ENCODE measurements around the gene SLFNL1. TPM values are rescaled to one million over a fixed set of nuclear protein-coding genes. Genes with fewer than 3 reads are reported as not detected.

Gene SLFNL1
- total and polyA plus RNA-seq, 4 donors = 0.02 to 0.68 (median 0.38) TPM

DNA sequence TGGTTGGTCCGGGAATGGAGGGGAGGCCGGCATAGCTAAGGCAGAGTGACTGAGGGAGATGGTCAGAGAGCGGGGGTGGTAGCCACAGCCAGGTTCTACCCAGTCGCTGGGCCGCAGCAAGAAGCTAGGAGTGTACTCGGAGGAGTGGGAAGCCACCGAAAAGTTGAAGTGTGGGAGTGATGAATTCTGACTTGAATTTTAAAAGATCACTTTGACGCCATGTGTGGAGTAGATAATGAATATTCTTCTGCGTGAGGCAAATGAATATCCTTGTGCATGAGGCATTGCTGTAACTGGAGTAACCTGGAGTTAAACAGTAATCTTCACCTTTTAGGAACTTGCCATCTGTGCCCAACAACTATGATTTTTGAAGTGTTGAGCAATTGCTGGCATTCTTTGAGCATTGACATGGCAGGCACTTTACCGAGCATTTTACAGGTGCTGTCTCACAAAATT lies 35.2 kb downstream of the SLFNL1 start:
- WGBS = 77% methylated on average over 10 of the region's 10 CpGs
- no peak for DNase-seq (ENCODE audit: low spot score)

More for the DNA sequence above, 35.2 kb downstream of the SLFNL1 start:
- peak overlapping the region in 1 of 3 donors; percentile 7 for H3K4me3 ChIP-seq (ENCODE audit: low read depth in 1 of 3, low read length in 3 of 3)
- H3K4me1 ChIP-seq (ENCODE audit: control insufficient read depth in 4 of 4, insufficient read depth in 4 of 4, low read length in 3 of 4) = peaks cover 15 to 58% (median 42%) of the 10 kb centered on the region in 4 donors
- no peaks in the 10 kb centered on the region for H3K9me3 ChIP-seq (ENCODE audit: control insufficient read depth in 4 of 4, low read length in 3 of 4)
- no peak for TF ChIP-seq NR2F2 (IDR thresholded peaks at IDR 0.05)
- TF ChIP-seq SP1 (IDR thresholded peaks at IDR 0.05) = peak; percentile 33
- TF ChIP-seq HNF4G (IDR thresholded peaks at IDR 0.05) = no peak
- no peak for TF ChIP-seq EGR1 (IDR thresholded peaks at IDR 0.05; ENCODE audit: low read depth in 2 of 2)
- no peak for TF ChIP-seq GABPA (IDR thresholded peaks at IDR 0.05 in 1 of 2, conservative IDR thresholded peaks at IDR 0.05 in 1 of 2)
- TF ChIP-seq, protein P1, sequence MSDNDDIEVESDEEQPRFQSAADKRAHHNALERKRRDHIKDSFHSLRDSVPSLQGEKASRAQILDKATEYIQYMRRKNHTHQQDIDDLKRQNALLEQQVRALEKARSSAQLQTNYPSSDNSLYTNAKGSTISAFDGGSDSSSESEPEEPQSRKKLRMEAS (IDR thresholded peaks at IDR 0.05) = peak; percentile 30
- peak; percentile 45 to 53 for TF ChIP-seq HNF4A (conservative IDR thresholded peaks at IDR 0.05)
- TF ChIP-seq FOXA2 (IDR thresholded peaks at IDR 0.05) = no peak
- no peak for TF ChIP-seq FOXA1 (IDR thresholded peaks at IDR 0.05)
- TF ChIP-seq RXRA (IDR thresholded peaks at IDR 0.05) = peak; percentile 69 to 79
- TF ChIP-seq, protein P2, sequence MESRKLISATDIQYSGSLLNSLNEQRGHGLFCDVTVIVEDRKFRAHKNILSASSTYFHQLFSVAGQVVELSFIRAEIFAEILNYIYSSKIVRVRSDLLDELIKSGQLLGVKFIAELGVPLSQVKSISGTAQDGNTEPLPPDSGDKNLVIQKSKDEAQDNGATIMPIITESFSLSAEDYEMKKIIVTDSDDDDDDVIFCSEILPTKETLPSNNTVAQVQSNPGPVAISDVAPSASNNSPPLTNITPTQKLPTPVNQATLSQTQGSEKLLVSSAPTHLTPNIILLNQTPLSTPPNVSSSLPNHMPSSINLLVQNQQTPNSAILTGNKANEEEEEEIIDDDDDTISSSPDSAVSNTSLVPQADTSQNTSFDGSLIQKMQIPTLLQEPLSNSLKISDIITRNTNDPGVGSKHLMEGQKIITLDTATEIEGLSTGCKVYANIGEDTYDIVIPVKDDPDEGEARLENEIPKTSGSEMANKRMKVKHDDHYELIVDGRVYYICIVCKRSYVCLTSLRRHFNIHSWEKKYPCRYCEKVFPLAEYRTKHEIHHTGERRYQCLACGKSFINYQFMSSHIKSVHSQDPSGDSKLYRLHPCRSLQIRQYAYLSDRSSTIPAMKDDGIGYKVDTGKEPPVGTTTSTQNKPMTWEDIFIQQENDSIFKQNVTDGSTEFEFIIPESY (IDR thresholded peaks at IDR 0.05) = no peak
- peak in 1 of 2 donors; percentile 21 for TF ChIP-seq JUND (IDR thresholded peaks at IDR 0.05)
- TF ChIP-seq YY1 (IDR thresholded peaks at IDR 0.05) = peak; percentile 38
- TF ChIP-seq, protein P3, sequence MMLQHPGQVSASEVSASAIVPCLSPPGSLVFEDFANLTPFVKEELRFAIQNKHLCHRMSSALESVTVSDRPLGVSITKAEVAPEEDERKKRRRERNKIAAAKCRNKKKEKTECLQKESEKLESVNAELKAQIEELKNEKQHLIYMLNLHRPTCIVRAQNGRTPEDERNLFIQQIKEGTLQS (IDR thresholded peaks at IDR 0.05) = no peak
- TF ChIP-seq RAD21 (IDR thresholded peaks at IDR 0.05) = peak in 1 of 2 donors; percentile 28
- TF ChIP-seq, protein P4, sequence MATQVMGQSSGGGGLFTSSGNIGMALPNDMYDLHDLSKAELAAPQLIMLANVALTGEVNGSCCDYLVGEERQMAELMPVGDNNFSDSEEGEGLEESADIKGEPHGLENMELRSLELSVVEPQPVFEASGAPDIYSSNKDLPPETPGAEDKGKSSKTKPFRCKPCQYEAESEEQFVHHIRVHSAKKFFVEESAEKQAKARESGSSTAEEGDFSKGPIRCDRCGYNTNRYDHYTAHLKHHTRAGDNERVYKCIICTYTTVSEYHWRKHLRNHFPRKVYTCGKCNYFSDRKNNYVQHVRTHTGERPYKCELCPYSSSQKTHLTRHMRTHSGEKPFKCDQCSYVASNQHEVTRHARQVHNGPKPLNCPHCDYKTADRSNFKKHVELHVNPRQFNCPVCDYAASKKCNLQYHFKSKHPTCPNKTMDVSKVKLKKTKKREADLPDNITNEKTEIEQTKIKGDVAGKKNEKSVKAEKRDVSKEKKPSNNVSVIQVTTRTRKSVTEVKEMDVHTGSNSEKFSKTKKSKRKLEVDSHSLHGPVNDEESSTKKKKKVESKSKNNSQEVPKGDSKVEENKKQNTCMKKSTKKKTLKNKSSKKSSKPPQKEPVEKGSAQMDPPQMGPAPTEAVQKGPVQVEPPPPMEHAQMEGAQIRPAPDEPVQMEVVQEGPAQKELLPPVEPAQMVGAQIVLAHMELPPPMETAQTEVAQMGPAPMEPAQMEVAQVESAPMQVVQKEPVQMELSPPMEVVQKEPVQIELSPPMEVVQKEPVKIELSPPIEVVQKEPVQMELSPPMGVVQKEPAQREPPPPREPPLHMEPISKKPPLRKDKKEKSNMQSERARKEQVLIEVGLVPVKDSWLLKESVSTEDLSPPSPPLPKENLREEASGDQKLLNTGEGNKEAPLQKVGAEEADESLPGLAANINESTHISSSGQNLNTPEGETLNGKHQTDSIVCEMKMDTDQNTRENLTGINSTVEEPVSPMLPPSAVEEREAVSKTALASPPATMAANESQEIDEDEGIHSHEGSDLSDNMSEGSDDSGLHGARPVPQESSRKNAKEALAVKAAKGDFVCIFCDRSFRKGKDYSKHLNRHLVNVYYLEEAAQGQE (IDR thresholded peaks at IDR 0.05) = no peak
- TF ChIP-seq TAF1 (conservative IDR thresholded peaks at IDR 0.05) = no peak
- TF ChIP-seq, protein P5, sequence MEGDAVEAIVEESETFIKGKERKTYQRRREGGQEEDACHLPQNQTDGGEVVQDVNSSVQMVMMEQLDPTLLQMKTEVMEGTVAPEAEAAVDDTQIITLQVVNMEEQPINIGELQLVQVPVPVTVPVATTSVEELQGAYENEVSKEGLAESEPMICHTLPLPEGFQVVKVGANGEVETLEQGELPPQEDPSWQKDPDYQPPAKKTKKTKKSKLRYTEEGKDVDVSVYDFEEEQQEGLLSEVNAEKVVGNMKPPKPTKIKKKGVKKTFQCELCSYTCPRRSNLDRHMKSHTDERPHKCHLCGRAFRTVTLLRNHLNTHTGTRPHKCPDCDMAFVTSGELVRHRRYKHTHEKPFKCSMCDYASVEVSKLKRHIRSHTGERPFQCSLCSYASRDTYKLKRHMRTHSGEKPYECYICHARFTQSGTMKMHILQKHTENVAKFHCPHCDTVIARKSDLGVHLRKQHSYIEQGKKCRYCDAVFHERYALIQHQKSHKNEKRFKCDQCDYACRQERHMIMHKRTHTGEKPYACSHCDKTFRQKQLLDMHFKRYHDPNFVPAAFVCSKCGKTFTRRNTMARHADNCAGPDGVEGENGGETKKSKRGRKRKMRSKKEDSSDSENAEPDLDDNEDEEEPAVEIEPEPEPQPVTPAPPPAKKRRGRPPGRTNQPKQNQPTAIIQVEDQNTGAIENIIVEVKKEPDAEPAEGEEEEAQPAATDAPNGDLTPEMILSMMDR (IDR thresholded peaks at IDR 0.05; ENCODE audit: low read depth, low read length, missing input control) = no peak
- peak overlapping the region; percentile 83 to 84 for H3K27ac ChIP-seq (ENCODE audit: low read depth in 1 of 2, low read length in 2 of 2)
- H3K36me3 ChIP-seq (ENCODE audit: control insufficient read depth in 4 of 4, insufficient read depth in 3 of 4, low read depth in 1 of 4, low read length in 3 of 4) = peaks cover 0 to 7% (median 2%) of the 10 kb centered on the region in 4 donors
- no peaks in the 10 kb centered on the region for H3K27me3 ChIP-seq (ENCODE audit: control insufficient read depth in 4 of 4, insufficient read depth in 4 of 4, low read length in 3 of 4)
- no peak overlapping the region for H3K9ac ChIP-seq (ENCODE audit: low read depth in 1 of 2, low read length in 2 of 2)
